ENCODE results near the gene CD59. TPM values are rescaled to one million over a fixed set of nuclear protein-coding genes. Genes with fewer than 3 reads are reported as not detected.

Gene CD59
- total RNA-seq, 1 experiment from 2014 or later, result 736 TPM

DNA sequence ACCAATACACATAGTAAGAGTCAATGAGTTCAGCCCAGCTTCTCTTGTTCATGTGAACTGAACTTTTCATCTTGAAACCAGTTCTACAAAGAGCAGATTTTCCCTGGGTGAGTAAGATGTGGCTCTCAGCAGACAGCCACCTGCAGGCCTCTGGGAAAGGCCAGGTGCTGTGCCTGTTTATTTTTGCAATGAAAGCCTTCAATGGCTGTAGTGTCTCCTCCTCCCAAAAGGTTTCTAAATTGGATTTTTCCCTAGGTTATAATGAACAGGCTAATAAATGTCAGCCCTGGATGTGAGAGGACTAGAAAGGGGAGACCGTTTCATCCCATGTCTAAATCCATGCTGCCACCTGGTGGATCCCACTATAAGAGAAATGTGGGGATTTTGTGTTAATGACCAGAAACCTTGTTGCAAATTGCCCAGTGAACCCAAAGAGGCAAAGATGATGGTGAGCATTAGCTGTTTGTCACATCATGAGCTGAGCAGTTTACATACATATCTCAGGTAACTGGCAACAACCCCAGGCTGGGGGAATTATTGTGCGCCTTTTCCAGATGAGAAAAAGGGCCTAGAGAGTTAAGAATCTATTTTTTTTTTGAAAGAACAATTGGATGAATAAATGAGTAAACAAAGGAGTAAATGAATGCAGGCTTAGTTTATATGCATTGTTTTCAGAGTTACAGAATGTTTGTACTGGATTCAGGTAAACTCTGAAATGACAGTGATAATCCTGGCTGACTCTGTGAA is 48.3 kb downstream of the CD59 start:
- peak overlapping the region; percentile 94 for H3K27ac ChIP-seq (ENCODE audit: low read length)
- H3K27me3 ChIP-seq (ENCODE audit: control insufficient read depth, insufficient read depth, low read length), result no peaks in the 10 kb centered on the region
- DNase-seq (ENCODE audit: low read depth, low spot score) (no peak), ATAC-seq (no peak)
- no TSS peak for BruUV-seq (replicated peaks)
- ChIA-PET CTCF (no interaction called here), POLR2A (no interaction called here)
- peaks cover 46% of the 10 kb centered on the region for H3K4me1 ChIP-seq (ENCODE audit: control insufficient read depth, insufficient read depth, low read length)
- peaks cover 12% of the 10 kb centered on the region; the same call in 1 of the 2 replicates for H3K9me3 ChIP-seq (ENCODE audit: control insufficient read depth, insufficient read depth, low read depth, low read length)
- H3K4me3 ChIP-seq (ENCODE audit: low read depth in 2 of 2, low read length in 2 of 2), result no peak overlapping the region
- in situ Hi-C loops (cut with HindIII; ENCODE audit: low pct_unique_long_range_greater_than_20kb, low sequenced_read_pairs), result no loop called here
- intact Hi-C loops (cut with micrococcal nuclease; ENCODE audit: unreplicated experiment), result loop anchor here (1.0 to 10.0 kb wide), 2 partner anchors 133 to 326 kb away; no protein-coding TSS in a partner anchor
- H3K36me3 ChIP-seq (ENCODE audit: control insufficient read depth, insufficient read depth, low read length), result no peaks in the 10 kb centered on the region
- TF ChIP-seq, protein P1, sequence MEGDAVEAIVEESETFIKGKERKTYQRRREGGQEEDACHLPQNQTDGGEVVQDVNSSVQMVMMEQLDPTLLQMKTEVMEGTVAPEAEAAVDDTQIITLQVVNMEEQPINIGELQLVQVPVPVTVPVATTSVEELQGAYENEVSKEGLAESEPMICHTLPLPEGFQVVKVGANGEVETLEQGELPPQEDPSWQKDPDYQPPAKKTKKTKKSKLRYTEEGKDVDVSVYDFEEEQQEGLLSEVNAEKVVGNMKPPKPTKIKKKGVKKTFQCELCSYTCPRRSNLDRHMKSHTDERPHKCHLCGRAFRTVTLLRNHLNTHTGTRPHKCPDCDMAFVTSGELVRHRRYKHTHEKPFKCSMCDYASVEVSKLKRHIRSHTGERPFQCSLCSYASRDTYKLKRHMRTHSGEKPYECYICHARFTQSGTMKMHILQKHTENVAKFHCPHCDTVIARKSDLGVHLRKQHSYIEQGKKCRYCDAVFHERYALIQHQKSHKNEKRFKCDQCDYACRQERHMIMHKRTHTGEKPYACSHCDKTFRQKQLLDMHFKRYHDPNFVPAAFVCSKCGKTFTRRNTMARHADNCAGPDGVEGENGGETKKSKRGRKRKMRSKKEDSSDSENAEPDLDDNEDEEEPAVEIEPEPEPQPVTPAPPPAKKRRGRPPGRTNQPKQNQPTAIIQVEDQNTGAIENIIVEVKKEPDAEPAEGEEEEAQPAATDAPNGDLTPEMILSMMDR (IDR thresholded peaks at IDR 0.05), result peak; percentile 83
- no peak for TF ChIP-seq SIN3A (IDR thresholded peaks at IDR 0.05; ENCODE audit: borderline replicate concordance, insufficient read depth, low read depth, low read length)

DNA sequence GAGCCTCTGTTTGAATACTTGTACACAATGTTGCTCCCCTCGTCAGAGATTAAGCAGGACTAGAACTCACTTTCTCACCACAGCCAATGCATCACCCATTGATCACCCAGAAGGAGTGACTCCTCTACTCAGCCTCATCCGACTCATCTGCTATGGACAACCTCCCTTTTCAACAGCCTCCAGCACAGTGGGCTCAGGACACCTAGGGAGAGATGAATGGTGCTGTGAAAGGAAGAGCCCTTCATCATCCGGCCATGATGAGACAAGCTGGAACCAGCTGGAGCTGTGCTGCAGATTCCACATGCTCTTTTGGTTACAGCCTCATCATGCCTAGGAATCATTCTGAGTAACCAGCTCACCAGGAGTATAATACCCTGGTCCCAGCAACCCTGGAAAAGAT is 51.1 kb downstream of the CD59 start:
- peaks cover 12% of the 10 kb centered on the region; the same call in 1 of the 2 replicates for H3K9me3 ChIP-seq (ENCODE audit: control insufficient read depth, insufficient read depth, low read depth, low read length)
- intact Hi-C loops (cut with micrococcal nuclease; ENCODE audit: unreplicated experiment), result loop anchor here (10.0 kb wide), 1 partner anchor 130 kb away; no protein-coding TSS in a partner anchor
- peaks cover 18% of the 10 kb centered on the region for H3K4me1 ChIP-seq (ENCODE audit: control insufficient read depth, insufficient read depth, low read length)
- no peaks in the 10 kb centered on the region for H3K27me3 ChIP-seq (ENCODE audit: control insufficient read depth, insufficient read depth, low read length)
- no peak overlapping the region for H3K4me3 ChIP-seq (ENCODE audit: low read depth in 2 of 2, low read length in 2 of 2)
- ChIA-PET CTCF (interaction anchor here (1.1 kb wide), 1 partner anchor 57 kb away, joined by 3 read pairs; no protein-coding TSS in a partner anchor), POLR2A (no interaction called here)
- BruUV-seq (replicated peaks), result no TSS peak
- H3K27ac ChIP-seq (ENCODE audit: low read length), result no peak overlapping the region
- TF ChIP-seq SIN3A (IDR thresholded peaks at IDR 0.05; ENCODE audit: borderline replicate concordance, insufficient read depth, low read depth, low read length) (no peak), TCF7L2 (IDR thresholded peaks at IDR 0.05; ENCODE audit: low read depth, low read length) (no peak), POLR2AphosphoS5 (IDR thresholded peaks at IDR 0.05; ENCODE audit: low read depth, low read length) (no peak)
- TF ChIP-seq, protein P1 (IDR thresholded peaks at IDR 0.05), result no peak
- TF ChIP-seq, protein P2, sequence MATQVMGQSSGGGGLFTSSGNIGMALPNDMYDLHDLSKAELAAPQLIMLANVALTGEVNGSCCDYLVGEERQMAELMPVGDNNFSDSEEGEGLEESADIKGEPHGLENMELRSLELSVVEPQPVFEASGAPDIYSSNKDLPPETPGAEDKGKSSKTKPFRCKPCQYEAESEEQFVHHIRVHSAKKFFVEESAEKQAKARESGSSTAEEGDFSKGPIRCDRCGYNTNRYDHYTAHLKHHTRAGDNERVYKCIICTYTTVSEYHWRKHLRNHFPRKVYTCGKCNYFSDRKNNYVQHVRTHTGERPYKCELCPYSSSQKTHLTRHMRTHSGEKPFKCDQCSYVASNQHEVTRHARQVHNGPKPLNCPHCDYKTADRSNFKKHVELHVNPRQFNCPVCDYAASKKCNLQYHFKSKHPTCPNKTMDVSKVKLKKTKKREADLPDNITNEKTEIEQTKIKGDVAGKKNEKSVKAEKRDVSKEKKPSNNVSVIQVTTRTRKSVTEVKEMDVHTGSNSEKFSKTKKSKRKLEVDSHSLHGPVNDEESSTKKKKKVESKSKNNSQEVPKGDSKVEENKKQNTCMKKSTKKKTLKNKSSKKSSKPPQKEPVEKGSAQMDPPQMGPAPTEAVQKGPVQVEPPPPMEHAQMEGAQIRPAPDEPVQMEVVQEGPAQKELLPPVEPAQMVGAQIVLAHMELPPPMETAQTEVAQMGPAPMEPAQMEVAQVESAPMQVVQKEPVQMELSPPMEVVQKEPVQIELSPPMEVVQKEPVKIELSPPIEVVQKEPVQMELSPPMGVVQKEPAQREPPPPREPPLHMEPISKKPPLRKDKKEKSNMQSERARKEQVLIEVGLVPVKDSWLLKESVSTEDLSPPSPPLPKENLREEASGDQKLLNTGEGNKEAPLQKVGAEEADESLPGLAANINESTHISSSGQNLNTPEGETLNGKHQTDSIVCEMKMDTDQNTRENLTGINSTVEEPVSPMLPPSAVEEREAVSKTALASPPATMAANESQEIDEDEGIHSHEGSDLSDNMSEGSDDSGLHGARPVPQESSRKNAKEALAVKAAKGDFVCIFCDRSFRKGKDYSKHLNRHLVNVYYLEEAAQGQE (IDR thresholded peaks at IDR 0.05; ENCODE audit: insufficient read depth in 1 of 2, low read depth in 2 of 2, low read length in 1 of 2), result no peak
- no peak for ATAC-seq
- DNase-seq (ENCODE audit: low read depth, low spot score), result no peak
- H3K36me3 ChIP-seq (ENCODE audit: control insufficient read depth, insufficient read depth, low read length), result no peaks in the 10 kb centered on the region
- in situ Hi-C loops (cut with HindIII; ENCODE audit: low pct_unique_long_range_greater_than_20kb, low sequenced_read_pairs), result no loop called here
